HG03066 (cell line): Measurements from ENCODE around the gene UBTD1.

Experiments used
- ATAC-seq: cut with Tn5 transposase; IDR thresholded peaks from one replicate; pipeline ENCODE4 v1.9.1; 2021; ENCODE audit warnings: low read depth; ENCODE audit not compliant: unreplicated experiment

Gene UBTD1

GRCh38 chr10:97578171-97578844 is 79.6 kb downstream of the UBTD1 start:
- ATAC-seq = no peak

DNA sequence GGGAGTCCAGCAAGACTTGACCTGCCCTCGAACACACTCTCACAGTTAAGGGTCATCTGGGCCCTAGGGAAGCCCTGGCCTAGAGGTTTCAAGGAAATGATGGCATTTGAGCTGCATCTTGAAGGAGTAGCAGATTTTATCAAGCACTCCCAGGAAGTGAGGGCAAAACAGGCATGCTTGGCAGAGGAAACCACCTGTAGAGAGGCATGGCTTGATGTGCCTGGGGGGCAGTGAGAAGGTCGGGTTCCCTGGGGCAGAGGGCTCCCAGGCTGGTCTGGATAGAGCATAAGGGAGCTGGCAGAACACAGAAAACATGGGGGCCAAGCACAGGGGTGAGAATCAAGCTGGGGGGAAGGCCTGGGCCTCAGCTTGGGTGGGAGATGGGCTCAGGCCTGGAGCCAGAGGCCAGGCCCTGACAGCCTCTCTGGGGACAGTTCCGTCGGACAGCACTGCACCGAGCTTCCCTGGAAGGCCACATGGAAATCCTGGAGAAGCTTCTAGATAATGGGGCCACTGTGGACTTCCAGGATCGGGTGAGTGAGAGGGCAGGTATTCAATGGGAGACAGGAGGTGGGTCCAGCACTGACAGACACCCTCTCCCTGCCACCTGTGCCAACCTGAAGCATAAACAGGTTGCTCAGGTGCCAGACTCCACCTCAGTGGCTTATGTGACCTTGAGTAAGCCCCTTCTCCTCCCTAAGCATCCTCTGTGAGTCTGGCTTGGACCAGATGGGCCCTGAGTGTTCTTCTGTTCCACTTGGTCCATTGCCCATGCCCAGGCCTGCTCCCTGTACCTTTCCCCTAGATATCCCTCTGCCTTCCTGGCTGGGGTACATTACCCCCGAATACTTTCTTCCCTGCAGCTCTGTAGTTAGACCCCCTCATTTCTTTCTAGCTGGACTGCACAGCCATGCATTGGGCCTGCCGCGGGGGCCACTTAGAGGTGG is 82.0 kb downstream of the UBTD1 start:
- no peak for ATAC-seq

DNA sequence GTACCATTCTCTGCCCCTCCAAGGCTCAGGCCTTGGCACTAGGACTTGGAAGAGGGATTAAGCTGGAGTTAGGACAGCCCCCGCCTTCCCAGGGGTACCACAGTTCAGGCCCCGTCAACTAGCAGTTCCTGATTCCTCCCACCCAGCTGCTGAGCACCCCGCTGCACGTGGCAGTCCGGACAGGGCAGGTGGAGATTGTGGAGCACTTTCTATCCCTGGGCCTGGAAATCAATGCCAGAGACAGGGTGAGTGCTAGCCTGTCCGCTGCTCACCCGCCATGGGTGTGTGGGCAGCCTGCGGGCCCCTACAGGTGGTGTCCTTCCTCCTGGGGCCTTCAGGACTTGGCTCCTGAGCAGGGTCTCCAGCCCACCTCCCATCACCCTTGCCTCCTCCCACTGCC is 83.4 kb downstream of the UBTD1 start:
- ATAC-seq = no peak

DNA sequence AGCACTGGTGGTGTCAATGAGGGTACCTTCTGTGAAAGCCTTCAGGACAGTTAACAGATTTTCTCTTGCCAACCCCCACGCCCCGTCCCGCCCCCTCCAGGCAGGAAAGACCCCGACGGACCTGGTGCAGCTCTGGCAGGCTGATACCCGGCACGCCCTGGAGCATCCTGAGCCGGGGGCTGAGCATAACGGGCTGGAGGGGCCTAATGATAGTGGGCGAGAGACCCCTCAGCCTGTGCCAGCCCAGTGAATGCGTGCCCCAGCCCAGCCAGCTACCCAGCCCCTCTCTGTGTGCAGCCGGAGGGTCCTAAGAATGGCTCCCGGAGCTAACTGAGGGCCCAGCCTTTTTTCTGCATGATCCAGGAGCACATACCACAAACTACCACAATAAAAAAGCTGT is 84.8 kb downstream of the UBTD1 start:
- ATAC-seq = no peak

DNA sequence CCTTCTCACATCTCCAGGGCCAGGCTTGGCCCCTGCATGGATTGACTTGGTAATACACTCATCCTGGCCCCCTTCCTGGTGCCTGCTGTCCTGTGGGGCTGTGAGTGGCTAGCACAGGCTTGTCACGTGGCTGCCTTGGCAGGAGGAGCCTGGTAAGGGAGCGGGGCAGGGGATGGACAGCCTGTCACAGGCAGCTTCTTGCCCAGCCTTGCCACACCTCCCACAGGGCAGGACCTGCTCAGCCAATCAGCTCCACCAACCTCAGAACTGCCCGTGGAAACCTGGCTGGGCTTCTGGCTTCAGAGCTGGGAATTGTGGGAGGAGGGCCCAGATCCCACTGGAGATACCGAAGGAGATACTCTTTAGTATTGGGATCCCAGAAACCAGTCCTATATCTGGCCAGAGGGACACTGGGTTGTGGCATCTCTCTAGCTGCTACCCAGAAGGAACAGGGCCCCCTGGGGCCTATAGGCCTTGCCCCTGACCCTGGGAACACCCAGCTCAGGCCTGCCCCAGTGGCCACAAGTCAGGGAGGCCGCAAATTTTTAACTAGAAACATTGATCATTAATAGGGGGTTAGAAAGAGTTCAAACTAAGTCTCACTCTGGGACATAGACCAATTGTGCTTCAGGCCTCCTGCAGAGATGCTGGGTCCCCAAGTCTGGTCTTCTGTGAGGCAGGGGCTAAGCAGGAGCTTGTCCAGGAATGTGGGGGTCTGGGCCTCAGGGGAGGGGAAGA is 85.5 kb downstream of the UBTD1 start, which contains the start of gene HOGA1:
Gene HOGA1 (plus strand): TSS at position 330 of the 738 bp plus-strand sequence. CDS start 315 bp downstream, at position 645.
- no peak for ATAC-seq

GRCh38 chr10:97584798-97585438 is 86.2 kb downstream of the UBTD1 start:
- no peak for ATAC-seq

DNA sequence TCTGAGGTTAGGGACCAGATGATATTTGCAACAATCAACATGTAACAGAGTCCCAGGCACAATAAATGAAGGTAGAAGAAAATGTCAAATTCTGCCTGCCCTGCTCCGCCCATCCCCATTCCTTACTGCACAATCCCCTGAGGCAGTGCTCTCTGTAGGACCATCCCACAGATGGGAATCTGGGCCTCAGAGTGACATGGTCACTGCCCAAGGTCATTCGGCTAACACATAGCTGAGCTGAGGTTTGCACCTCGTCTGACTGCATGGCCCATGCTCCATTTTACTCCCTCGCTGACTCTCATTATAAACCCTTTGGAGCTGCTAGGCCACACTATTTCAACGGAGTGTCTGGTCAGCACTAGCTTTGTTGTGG is 86.7 kb downstream of the UBTD1 start:
- no peak for ATAC-seq

- no peak for ATAC-seq
These were observed 88.5 kb downstream of the UBTD1 start for GRCh38 chr10:97587183-97587582.

GRCh38 chr10:97589479-97589878 is 90.8 kb downstream of the UBTD1 start, which contains the start of gene C10orf62:
Gene C10orf62 (plus strand): TSS chr10:97589721. CDS start chr10:97589898, 177 bp downstream.
- no peak for ATAC-seq

- no peak for ATAC-seq
These were observed 91.5 kb downstream of the UBTD1 start for GRCh38 chr10:97590082-97590747.

- ATAC-seq = no peak
These were observed 92.2 kb downstream of the UBTD1 start for GRCh38 chr10:97590748-97591495.

DNA sequence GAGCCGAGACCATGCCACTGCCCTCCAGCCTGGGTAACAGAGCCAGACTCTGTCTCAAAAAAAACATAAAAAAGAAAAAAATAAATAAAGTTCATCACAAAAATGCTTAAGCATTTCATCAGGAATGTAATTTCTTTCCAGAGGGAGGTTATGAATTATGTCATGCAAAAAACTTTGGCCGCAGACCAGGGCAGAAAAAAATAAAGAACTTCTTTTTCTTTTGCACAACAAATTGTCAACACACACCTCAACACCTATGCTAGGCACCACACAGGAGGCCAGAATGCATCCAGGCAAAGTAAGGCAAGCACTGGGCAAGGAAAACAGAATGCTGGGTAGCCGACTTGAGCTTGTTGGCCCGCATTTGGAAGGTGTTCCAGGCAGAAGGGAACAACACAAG is 94.7 kb downstream of the UBTD1 start:
- no peak for ATAC-seq

- ATAC-seq = no peak
These were observed 97.7 kb downstream of the UBTD1 start for GRCh38 chr10:97596101-97597082.

- ATAC-seq = no peak
These were observed 99.1 kb downstream of the UBTD1 start for GRCh38 chr10:97597778-97598177.

- no peak for ATAC-seq
These were observed 99.9 kb downstream of the UBTD1 start for GRCh38 chr10:97598407-97599271.

- ATAC-seq = no peak
These were observed 100.5 kb downstream of the UBTD1 start for GRCh38 chr10:97599272-97599619.

GRCh38 chr10:97600616-97601015 is 101.9 kb downstream of the UBTD1 start:
- no peak for ATAC-seq
